KOPT-K1 (cell line): ENCODE results near the gene DYNC1LI1.

Source experiments
- H3K27ac ChIP-seq: fragments of 200-600 bp; sonication (generic); 2 replicates; pipeline ENCODE4 v1.5.1; 2016; ENCODE audit warnings: antibody characterized with exemption, mild to moderate bottlenecking, low read depth, low read length; ENCODE audit not compliant: poor library complexity, severe bottlenecking
- H3K36me3 ChIP-seq: fragments of 200-600 bp; sonication (generic); 2 replicates; pipeline ENCODE4 v1.5.1; 2017; ENCODE audit warnings: antibody characterized with exemption, mild to moderate bottlenecking, low read length, moderate library complexity; ENCODE audit not compliant: insufficient read depth
- H3K9me3 ChIP-seq: fragments of 200-600 bp; sonication (generic); 2 replicates; pipeline ENCODE4 v1.5.1; 2017; ENCODE audit warnings: antibody characterized with exemption, low read length, mild to moderate bottlenecking; ENCODE audit not compliant: insufficient read depth, poor library complexity, severe bottlenecking

Gene DYNC1LI1

DNA sequence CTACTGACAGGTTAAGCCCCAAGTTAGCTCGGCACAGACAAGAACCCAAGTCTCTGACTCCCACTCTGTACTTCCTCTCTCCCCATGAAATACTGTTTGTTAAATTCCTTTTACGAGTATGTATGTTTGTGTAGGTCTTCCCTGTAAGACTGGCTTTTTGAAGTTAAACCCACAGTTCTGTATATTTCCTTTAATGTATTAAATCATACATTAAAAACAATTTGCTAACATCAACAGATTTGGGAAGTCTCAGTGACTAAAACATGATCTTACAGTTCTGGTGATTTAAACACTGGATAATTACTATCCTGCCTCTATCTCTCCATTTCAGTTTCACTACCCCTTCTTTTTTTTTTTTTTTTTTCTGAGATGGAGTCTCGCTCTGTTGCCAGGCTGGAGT lies 72.4 kb downstream of the DYNC1LI1 start:
- no peak overlapping the region for H3K27ac ChIP-seq
- no peaks in the 10 kb centered on the region for H3K9me3 ChIP-seq
- H3K36me3 ChIP-seq: peaks cover 25% of the 10 kb centered on the region; the same call in 1 of the 2 replicates

DNA sequence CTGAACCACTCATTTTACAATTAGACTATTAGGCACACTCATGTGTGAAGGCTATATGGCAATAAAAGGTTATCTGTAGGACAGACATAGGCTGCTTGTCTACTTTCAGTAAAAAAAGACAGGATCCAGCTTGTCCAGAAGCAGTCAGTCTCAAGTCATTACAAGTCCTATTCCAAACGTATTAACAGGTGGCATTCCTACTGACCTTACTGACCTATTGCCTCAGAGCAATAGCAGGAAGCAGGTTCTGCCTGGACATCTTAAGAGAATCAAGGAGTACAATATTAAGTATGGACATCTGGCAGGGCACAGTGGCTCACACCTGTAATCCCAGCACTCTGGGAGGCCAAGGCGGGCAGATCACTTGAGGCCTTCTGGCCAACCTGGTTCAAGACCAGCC lies 75.0 kb downstream of the DYNC1LI1 start:
- H3K36me3 ChIP-seq: peaks cover 42% of the 10 kb centered on the region
- H3K9me3 ChIP-seq: no peaks in the 10 kb centered on the region
- no peak overlapping the region for H3K27ac ChIP-seq

- Histone ChIP-seq H3K9me3 (no peaks in the 10 kb centered on the region), H3K27ac (no peak overlapping the region), H3K36me3 (peaks cover 41% of the 10 kb centered on the region)
Observed at GRCh38 chr3:32495085-32495484, 75.6 kb downstream of the DYNC1LI1 start.

DNA sequence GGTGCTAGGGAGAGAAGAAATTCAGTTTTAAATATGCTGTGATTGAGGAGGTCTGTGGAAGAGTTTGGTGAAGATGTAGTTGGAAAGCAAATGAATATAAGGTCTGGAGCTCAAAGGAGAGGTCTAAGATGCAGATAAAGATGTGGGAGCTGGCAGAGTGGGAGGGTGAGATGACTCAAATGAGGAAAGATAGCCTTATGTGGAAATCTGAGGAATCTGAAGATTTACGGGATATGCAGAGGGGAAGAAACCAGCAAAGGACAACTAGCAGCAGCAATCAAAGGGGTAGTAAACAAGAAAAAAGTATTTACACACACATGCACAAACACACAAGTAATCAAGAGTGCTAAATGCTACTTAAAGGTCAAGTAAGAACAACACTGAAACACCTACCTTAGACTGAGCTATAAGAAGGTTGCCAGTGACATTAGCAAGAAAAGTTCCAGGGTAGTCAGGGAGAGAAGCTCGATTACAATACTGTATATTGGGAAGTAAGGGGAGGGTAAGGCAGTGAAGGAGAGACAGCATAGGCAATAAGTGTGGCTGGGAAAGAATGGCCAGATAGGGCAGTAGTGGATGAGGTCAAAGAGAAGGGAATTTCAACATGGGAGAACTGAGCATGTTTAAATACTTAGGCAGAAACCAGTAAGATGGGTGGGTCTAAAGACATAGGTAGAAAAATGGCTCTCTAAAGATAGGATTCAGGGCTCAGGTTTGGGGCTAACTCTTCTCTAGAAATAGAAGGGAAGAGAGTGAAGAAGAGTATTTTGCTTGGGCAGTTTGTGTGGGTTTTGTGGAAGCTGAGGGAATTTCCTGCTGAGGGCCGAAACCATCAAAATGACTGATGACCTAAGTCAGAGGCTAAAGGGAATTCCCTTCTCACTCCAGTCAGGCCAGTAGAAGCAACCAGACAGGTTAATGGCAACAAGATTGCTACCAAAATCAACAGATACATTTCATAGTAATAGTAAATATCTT lies 76.9 kb downstream of the DYNC1LI1 start:
- H3K27ac ChIP-seq: no peak overlapping the region
- H3K9me3 ChIP-seq: no peaks in the 10 kb centered on the region
- H3K36me3 ChIP-seq: peaks cover 34% of the 10 kb centered on the region

- Histone ChIP-seq H3K36me3 (peaks cover 43% of the 10 kb centered on the region), H3K9me3 (no peaks in the 10 kb centered on the region), H3K27ac (no peak overlapping the region)
Observed at GRCh38 chr3:32492684-32493436, 77.8 kb downstream of the DYNC1LI1 start.

- no peaks in the 10 kb centered on the region for H3K9me3 ChIP-seq
- peaks cover 68% of the 10 kb centered on the region for H3K36me3 ChIP-seq
- H3K27ac ChIP-seq: no peak overlapping the region
Observed at GRCh38 chr3:32488474-32489008, 82.1 kb downstream of the DYNC1LI1 start.

GRCh38 chr3:32487781-32488473 lies 82.7 kb downstream of the DYNC1LI1 start:
- H3K36me3 ChIP-seq: peaks cover 68% of the 10 kb centered on the region
- H3K9me3 ChIP-seq: no peaks in the 10 kb centered on the region
- H3K27ac ChIP-seq: no peak overlapping the region

DNA sequence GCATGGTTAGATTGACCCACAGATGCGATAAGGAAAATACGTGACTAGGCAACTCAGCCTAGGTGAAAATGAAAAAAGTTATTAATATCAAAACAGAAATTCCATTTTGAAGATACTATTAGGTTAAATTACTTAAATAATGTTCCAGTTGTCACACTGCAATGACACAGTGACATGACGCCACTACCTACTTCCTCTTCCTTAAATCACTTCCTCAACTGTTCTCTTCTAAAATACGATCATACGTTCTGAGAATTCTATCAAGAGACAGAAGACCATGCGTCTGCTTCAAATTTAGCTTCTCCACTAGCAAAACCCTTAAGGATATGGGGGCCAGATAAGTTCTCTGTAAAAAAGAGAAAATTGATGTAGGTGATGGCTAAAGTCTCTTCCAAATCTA lies 86.2 kb downstream of the DYNC1LI1 start:
- Histone ChIP-seq H3K27ac (no peak overlapping the region), H3K9me3 (no peaks in the 10 kb centered on the region), H3K36me3 (peaks cover 80% of the 10 kb centered on the region)

DNA sequence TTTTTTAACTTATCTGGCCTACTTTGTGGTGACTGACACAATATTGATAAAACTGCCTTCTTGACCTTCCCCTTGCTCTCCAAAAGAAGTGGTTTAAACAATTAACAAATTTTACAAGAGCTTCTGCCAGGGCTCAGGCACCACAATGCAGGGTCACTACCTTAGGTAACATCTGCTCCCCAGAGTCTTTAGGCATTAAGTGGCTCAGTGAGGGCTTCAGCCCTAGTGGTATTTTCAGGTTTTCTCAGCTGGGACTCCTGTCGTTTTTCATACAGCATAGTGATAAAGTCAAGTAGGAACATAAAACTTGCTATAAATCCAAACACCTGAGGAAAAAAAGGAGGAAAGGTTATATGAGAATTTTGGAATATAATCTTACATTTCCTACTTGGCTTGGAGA lies 86.9 kb downstream of the DYNC1LI1 start:
- Histone ChIP-seq H3K9me3 (no peaks in the 10 kb centered on the region), H3K27ac (no peak overlapping the region), H3K36me3 (peaks cover 87% of the 10 kb centered on the region)

DNA sequence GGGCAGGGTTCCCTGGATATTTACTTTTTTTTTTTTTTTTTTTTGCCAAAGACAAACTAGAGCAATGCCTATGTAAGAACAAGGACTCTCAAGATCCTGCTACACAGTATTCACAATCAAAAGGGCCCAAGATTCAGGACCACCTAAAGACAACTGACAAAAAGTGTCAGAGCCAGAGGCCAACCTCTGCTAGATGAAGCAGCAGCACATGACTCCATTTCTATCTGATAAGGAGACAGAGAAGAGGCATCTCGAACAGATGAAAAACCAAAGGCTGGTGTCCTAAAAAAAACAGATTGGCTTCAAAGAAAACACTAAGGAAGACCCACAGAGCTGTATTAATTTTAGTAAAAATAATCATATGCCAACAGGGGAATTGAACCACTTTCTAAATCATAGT lies 88.0 kb downstream of the DYNC1LI1 start:
- Histone ChIP-seq H3K36me3 (peaks cover 86% of the 10 kb centered on the region), H3K27ac (no peak overlapping the region), H3K9me3 (no peaks in the 10 kb centered on the region)

- no peak overlapping the region for H3K27ac ChIP-seq
- no peaks in the 10 kb centered on the region for H3K9me3 ChIP-seq
- H3K36me3 ChIP-seq: peaks cover 80% of the 10 kb centered on the region
Observed at GRCh38 chr3:32481791-32482631, 88.6 kb downstream of the DYNC1LI1 start.

DNA sequence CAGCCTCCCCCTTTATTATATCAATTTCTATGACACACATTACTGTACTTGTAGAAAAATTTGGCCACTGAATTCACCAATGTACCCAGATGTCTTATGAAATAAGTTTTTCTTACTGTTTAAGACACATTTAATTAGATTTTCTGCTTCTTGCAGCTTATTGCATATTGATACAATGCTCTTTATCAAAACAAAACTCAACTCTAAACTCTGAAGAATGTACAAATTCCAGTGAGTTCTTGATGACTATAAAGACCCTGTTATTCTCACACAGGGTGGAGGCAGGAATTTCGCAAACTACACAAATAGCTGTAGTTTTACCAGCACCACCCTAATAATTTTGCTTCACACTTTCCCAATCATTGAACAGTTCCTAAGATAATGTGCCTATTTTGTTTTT lies 90.1 kb downstream of the DYNC1LI1 start:
- Histone ChIP-seq H3K36me3 (peaks cover 73% of the 10 kb centered on the region), H3K27ac (no peak overlapping the region), H3K9me3 (no peaks in the 10 kb centered on the region)
